ENCODE measurements around the gene PTPRA.
"Not testable (repeated sequence)": the region's sequence is repeated elsewhere in the genome, so short reads cannot be mapped to it uniquely, and the experiment has no call there.

PTPRA gene

GRCh38 chr20:2873010-2873746, at the start of gene PTPRA:
TSS of gene PTPRA (plus strand) at chr20:2873481. CDS start at chr20:2964278, 90,797 bp downstream.
- DNase-seq (ENCODE audit: low read depth in 2 of 3, low spot score in 1 of 3) = peak; percentile 87 to 92 (median 91)

- no peak for DNase-seq (ENCODE audit: low read depth in 2 of 3, low spot score in 1 of 3)
Measured at GRCh38 chr20:2825761-2826160, 47.5 kb upstream of the PTPRA start.

- no peak for DNase-seq (ENCODE audit: low read depth in 2 of 3, low spot score in 1 of 3)
Measured at GRCh38 chr20:2826655-2827054, 46.6 kb upstream of the PTPRA start.

GRCh38 chr20:2829376-2829775, 43.9 kb upstream of the PTPRA start:
- no peak for DNase-seq (ENCODE audit: low read depth in 2 of 3, low spot score in 1 of 3)

- not testable (repeated sequence) for DNase-seq (ENCODE audit: low read depth in 2 of 3, low spot score in 1 of 3)
Measured at GRCh38 chr20:2831206-2831605, 42.1 kb upstream of the PTPRA start.

GRCh38 chr20:2833761-2834160, 39.5 kb upstream of the PTPRA start:
- no peak for DNase-seq (ENCODE audit: low read depth in 2 of 3, low spot score in 1 of 3)

- no peak for DNase-seq (ENCODE audit: low read depth in 2 of 3, low spot score in 1 of 3)
Measured at GRCh38 chr20:2834401-2835110, 38.7 kb upstream of the PTPRA start.

- no peak for DNase-seq (ENCODE audit: low read depth in 2 of 3, low spot score in 1 of 3)
Measured at GRCh38 chr20:2835331-2835796, 37.9 kb upstream of the PTPRA start.

- no peak for DNase-seq (ENCODE audit: low read depth in 2 of 3, low spot score in 1 of 3)
Measured at GRCh38 chr20:2836035-2836434, 37.2 kb upstream of the PTPRA start.

- DNase-seq (ENCODE audit: low read depth in 2 of 3, low spot score in 1 of 3) = no peak
Measured at GRCh38 chr20:2837221-2837960, 35.9 kb upstream of the PTPRA start.

GRCh38 chr20:2838170-2838797, 35.0 kb upstream of the PTPRA start:
- DNase-seq (ENCODE audit: low read depth in 2 of 3, low spot score in 1 of 3) = no peak

GRCh38 chr20:2838847-2839671, 34.2 kb upstream of the PTPRA start:
- DNase-seq (ENCODE audit: low read depth in 2 of 3, low spot score in 1 of 3) = no peak

GRCh38 chr20:2839732-2840137, 33.5 kb upstream of the PTPRA start:
- no peak for DNase-seq (ENCODE audit: low read depth in 2 of 3, low spot score in 1 of 3)

- peak; percentile 81 to 87 (median 83) for DNase-seq (ENCODE audit: low read depth in 2 of 3, low spot score in 1 of 3)
Measured at GRCh38 chr20:2840138-2840966, 32.9 kb upstream of the PTPRA start, which contains the start of the genes PCED1A and VPS16. TSS of gene PCED1A (minus strand) at chr20:2840655. CDS start at chr20:2839912, 743 bp downstream. TSS of gene VPS16 (plus strand) at chr20:2840745. CDS start at chr20:2840775, 30 bp downstream.

GRCh38 chr20:2840967-2841531, 32.2 kb upstream of the PTPRA start:
- DNase-seq (ENCODE audit: low read depth in 2 of 3, low spot score in 1 of 3) = peak in 1 of 3 donors; percentile 23

- DNase-seq (ENCODE audit: low read depth in 2 of 3, low spot score in 1 of 3) = no peak
Measured at GRCh38 chr20:2845607-2846006, 27.7 kb upstream of the PTPRA start.

- no peak for DNase-seq (ENCODE audit: low read depth in 2 of 3, low spot score in 1 of 3)
Measured at GRCh38 chr20:2846698-2847097, 26.6 kb upstream of the PTPRA start.

- DNase-seq (ENCODE audit: low read depth in 2 of 3, low spot score in 1 of 3) = no peak
Measured at GRCh38 chr20:2847802-2848201, 25.5 kb upstream of the PTPRA start.

GRCh38 chr20:2849529-2849928, 23.8 kb upstream of the PTPRA start:
- no peak for DNase-seq (ENCODE audit: low read depth in 2 of 3, low spot score in 1 of 3)

All from stimulated activated CD4-positive, alpha-beta T cell treated with anti-CD3 and anti-CD28 coated beads, Interleukin-12 subunit alpha, Interleukin-12 subunit beta, amount 100 ng/mL, for 48 hours (primary cell).